Endothelial cell of umbilical vein (primary cell): ENCODE data around the gene ADIPOR2. TPM values are rescaled to one million over a fixed set of nuclear protein-coding genes. Genes with fewer than 3 reads are reported as not detected.

Experiments
- BruUV-seq: library from RNA; stranded (reverse); fragments of 400-500 nt; replicated peaks from 2 replicates; lab custom pipeline; 2021; lab: Mats Ljungman, UMichigan
- CTCF ChIA-PET: fragments of 300-600, 350-600 bp; sonication (Branson Sonifier 250); formaldehyde crosslinking; loops from one replicate; lab custom pipeline; 2021; ENCODE audit warnings: antibody characterized with exemption, inconsistent platforms; lab: Charles Lee
- POLR2A ChIA-PET: fragments of 300-600, 350-600 bp; sonication (Branson Sonifier 250); formaldehyde crosslinking; loops from one replicate; lab custom pipeline; 2021; ENCODE audit warnings: antibody characterized with exemption, inconsistent platforms; lab: Charles Lee
- DNase-seq: peaks from one replicate; pipeline ENCODE4 v3.0.0-alpha.2; 2011; ENCODE audit warnings: low read depth, low spot score
- FAIRE-seq: peaks from 2 replicates; lab custom pipeline; 2011; peaks lifted over from hg19 to GRCh38; lab: Jason Lieb, UNC
- H2AFZ ChIP-seq: 2 replicates; pipeline ENCODE4 v1.6.0; 2012; ENCODE audit warnings: low read depth, low read length, control low read depth, inconsistent platforms
- H3K27ac ChIP-seq: 2 replicates; pipeline ENCODE4 v1.5.1; 2011; ENCODE audit warnings: low read depth, mild to moderate bottlenecking, control low read depth, low read length, moderate library complexity; ENCODE audit not compliant: insufficient read depth
- H3K27me3 ChIP-seq, 2 experiments: 2 replicates each; pipeline versions ENCODE4 v1.6.0 to v1.6.1; 2011; ENCODE audit warnings: low read length in 2 of 2, mixed read lengths in 1 of 2; ENCODE audit not compliant: control insufficient read depth in 2 of 2, insufficient read depth in 2 of 2
- H3K36me3 ChIP-seq, 2 experiments: 2 replicates in 1 of 2; 3 replicates in 1 of 2; pipeline ENCODE4 v1.5.1; 2011; ENCODE audit warnings: low read length in 2 of 2, mild to moderate bottlenecking in 1 of 2, moderate library complexity in 1 of 2; ENCODE audit not compliant: control insufficient read depth in 2 of 2, insufficient read depth in 2 of 2; ENCODE audit errors: extremely low read depth in 1 of 2
- H3K4me1 ChIP-seq: 3 replicates; pipeline ENCODE4 v1.5.1; 2011; ENCODE audit warnings: mild to moderate bottlenecking, low read length; ENCODE audit not compliant: control insufficient read depth, insufficient read depth; ENCODE audit errors: extremely low read depth
- H3K4me2 ChIP-seq: 2 replicates; pipeline ENCODE4 v1.6.1; 2011; ENCODE audit warnings: low read length, control low read depth, mixed read lengths; ENCODE audit not compliant: insufficient read depth
- H3K4me3 ChIP-seq, 3 experiments: fragments of 200-600 bp in 1 of 3; sonication (generic), shearing (Covaris generic) in 1 of 3; replicated peaks in 1 of 3; 2 replicates each; pipeline ENCODE4 v1.5.1; 2011 to 2016; ENCODE audit warnings: control low read depth in 3 of 3, low read length in 3 of 3, mild to moderate bottlenecking in 2 of 3, inconsistent platforms in 1 of 3, low read depth in 1 of 3, moderate library complexity in 1 of 3; ENCODE audit not compliant: insufficient read depth in 1 of 3
- H3K79me2 ChIP-seq: 2 replicates; pipeline ENCODE4 v1.6.0; 2012; ENCODE audit warnings: low read length, inconsistent platforms; ENCODE audit not compliant: control insufficient read depth, insufficient read depth
- H3K9ac ChIP-seq: replicated peaks from 2 replicates; pipeline ENCODE3; 2011; ENCODE audit warnings: low read length, control low read depth; ENCODE audit not compliant: insufficient read depth; ENCODE audit errors: extremely low read depth
- H3K9me1 ChIP-seq: replicated peaks from 3 replicates; pipeline ENCODE4 v1.6.0; 2011; ENCODE audit warnings: mild to moderate bottlenecking, low read length; ENCODE audit not compliant: control insufficient read depth, insufficient read depth; ENCODE audit errors: extremely low read depth
- H3K9me3 ChIP-seq: replicated peaks from 2 replicates; pipeline ENCODE4 v1.5.1; 2012; ENCODE audit warnings: low read length, inconsistent platforms; ENCODE audit not compliant: control insufficient read depth, insufficient read depth
- H4K20me1 ChIP-seq: replicated peaks from 2 replicates; pipeline ENCODE3; 2011; ENCODE audit warnings: mild to moderate bottlenecking, low read length; ENCODE audit not compliant: control insufficient read depth, insufficient read depth; ENCODE audit errors: extremely low read depth
- FOS ChIP-seq: IDR thresholded peaks from 2 replicates; pipeline ENCODE4 v1.6.1; 2011; ENCODE audit warnings: mild to moderate bottlenecking, low read length, moderate library complexity, borderline replicate concordance; ENCODE audit not compliant: insufficient read depth
- GATA2 ChIP-seq: IDR thresholded peaks from 2 replicates; pipeline ENCODE4 v1.7.0; 2011; ENCODE audit warnings: low read depth, mild to moderate bottlenecking, moderate library complexity, mixed read lengths, low read length; ENCODE audit not compliant: insufficient read length, insufficient read depth
- POLR2A ChIP-seq: IDR thresholded peaks from 2 replicates; pipeline ENCODE4 v1.6.1; 2012; ENCODE audit warnings: low read depth, mild to moderate bottlenecking, control low read depth, low read length
- POLR2AphosphoS5 ChIP-seq: IDR thresholded peaks from 2 replicates; pipeline ENCODE4 v1.6.1; 2012; ENCODE audit warnings: low read depth, mild to moderate bottlenecking, control low read depth, low read length, moderate library complexity; ENCODE audit not compliant: insufficient read depth
- dilution Hi-C: fragments of 300-500 bp; cut with MboI; formaldehyde crosslinking; loops from one replicate; pipeline ENCODE4 v1.15.0; 2019; ENCODE audit warnings: low sequenced_read_pairs; ENCODE audit not compliant: extremely low pct_ligation_motif_present
- intact Hi-C: fragments of 100-400 bp; cut with micrococcal nuclease; formaldehyde crosslinking; loops from one replicate; pipeline ENCODE4 v1.10.0; 2022
- polyA plus RNA-seq, 4 experiments: library from polyadenylated mRNA; depleted of rRNA in 3 of 4; stranded (reverse) in 3 of 4; unstranded in 1 of 4; fragments of >200 nt; gene quantifications; 2 replicates each; pipeline versions ENCODE4 v1.2.1 to v1.2.3, GENCODE V29; 2011 to 2012; ENCODE audit warnings: missing spikeins in 1 of 4
- total RNA-seq: library from RNA; stranded (reverse); gene quantifications from 2 replicates; pipeline ENCODE4 v1.2.3, GENCODE V29; 2021
- TF ChIP-seq, protein P1 (sequence below), 2 donors: IDR thresholded peaks; 1 replicate in 1 of 2; 2 replicates in 1 of 2; pipeline ENCODE4 v1.5.1; 2011; ENCODE audit warnings: low read length in 2 of 2, mild to moderate bottlenecking in 2 of 2, moderate library complexity in 2 of 2, control low read depth in 1 of 2, inconsistent platforms in 1 of 2, low read depth in 1 of 2; ENCODE audit not compliant: insufficient read depth in 1 of 2; ENCODE audit errors: extremely low read depth in 1 of 2

Gene ADIPOR2
- total and polyA plus RNA-seq, 2 donors (not counting 3 experiments of a cell fraction or from before 2014, with no cell fraction given): 22.5 to 57.3 TPM

DNA sequence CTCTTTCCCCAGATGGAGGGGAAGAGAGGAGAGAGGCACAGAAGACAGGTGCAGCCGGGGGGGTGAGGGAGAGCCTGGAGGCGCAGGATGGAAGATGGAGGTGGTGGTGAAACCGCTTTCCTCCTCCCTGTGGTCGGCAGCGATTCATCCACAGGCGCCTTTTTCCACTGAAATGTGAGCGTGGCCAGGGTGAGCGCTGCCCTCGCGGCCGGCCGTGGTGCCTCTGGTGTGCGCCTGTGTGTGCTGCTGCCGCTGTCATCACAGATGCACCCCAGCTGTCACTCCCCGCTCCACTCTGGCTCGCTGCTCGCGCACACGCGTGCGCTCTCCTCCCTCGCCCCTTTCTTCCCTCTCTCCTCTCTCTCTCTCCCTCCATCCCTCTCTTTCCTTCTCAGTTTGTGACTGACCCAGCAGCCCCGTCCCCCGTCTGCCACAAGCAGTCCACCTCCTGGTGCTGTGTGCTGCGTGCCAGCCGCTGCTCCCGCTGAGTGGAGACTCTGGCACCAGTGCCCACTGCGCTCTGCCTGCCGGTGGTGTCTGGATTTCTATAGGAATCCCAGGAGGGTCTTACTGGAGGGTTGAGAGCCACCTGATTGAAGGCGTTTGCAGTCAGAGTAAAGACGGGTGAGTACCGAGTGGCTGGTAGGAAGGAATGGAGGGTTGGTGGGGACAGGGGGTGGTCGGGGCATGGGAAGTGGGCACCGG, 129.5 kb downstream of the ADIPOR2 start, which contains the start of gene LRTM2:
Gene LRTM2, plus strand, starts transcription at position 375 of the 705 bp plus-strand sequence. CDS start 7,584 bp downstream, outside the sequence.
- Histone ChIP-seq H3K4me3 (no peak within 1 kb of the TSS), H3K4me1 (no peaks in the 10 kb centered on the region), H4K20me1 (no peaks in the 10 kb centered on the region), H3K27me3 (peaks cover 30 to 31% of the 10 kb centered on the region in 2 experiments), H3K79me2 (no peaks in the 10 kb centered on the region), H3K36me3 (no peaks in the 10 kb centered on the region), H3K4me2 (no peak within 1 kb of the TSS), H3K9me3 (no peaks in the 10 kb centered on the region), H3K27ac (no peak within 1 kb of the TSS), H3K9me1 (no peaks in the 10 kb centered on the region), H2AFZ (no peak within 1 kb of the TSS), H3K9ac (no peak within 1 kb of the TSS)
- no peak for FAIRE-seq
- ChIA-PET POLR2A (no interaction called here), CTCF (interaction anchor here (1.3 kb wide), 1 partner anchor 120 kb away, joined by 3 read pairs; no protein-coding TSS in a partner anchor)
- intact Hi-C loops: no loop called here
- DNase-seq: no peak
- BruUV-seq: no TSS peak
- dilution Hi-C loops: no loop called here
- TF ChIP-seq POLR2A (no peak), GATA2 (no peak), POLR2AphosphoS5 (no peak), FOS (no peak)
- TF ChIP-seq, protein P1, sequence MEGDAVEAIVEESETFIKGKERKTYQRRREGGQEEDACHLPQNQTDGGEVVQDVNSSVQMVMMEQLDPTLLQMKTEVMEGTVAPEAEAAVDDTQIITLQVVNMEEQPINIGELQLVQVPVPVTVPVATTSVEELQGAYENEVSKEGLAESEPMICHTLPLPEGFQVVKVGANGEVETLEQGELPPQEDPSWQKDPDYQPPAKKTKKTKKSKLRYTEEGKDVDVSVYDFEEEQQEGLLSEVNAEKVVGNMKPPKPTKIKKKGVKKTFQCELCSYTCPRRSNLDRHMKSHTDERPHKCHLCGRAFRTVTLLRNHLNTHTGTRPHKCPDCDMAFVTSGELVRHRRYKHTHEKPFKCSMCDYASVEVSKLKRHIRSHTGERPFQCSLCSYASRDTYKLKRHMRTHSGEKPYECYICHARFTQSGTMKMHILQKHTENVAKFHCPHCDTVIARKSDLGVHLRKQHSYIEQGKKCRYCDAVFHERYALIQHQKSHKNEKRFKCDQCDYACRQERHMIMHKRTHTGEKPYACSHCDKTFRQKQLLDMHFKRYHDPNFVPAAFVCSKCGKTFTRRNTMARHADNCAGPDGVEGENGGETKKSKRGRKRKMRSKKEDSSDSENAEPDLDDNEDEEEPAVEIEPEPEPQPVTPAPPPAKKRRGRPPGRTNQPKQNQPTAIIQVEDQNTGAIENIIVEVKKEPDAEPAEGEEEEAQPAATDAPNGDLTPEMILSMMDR (IDR thresholded peaks at IDR 0.05; ENCODE audit: extremely low read depth in 1 of 2, insufficient read depth in 1 of 2, low read depth in 1 of 2, low read length in 2 of 2): no peak
